Rectal smooth muscle tissue (tissue), 1 donor: ENCODE results near the gene RBBP6.
"Not testable (repeated sequence)": the region's sequence is repeated elsewhere in the genome, so short reads cannot be mapped to it uniquely, and the experiment has no call there.

Source experiments
- H3K27ac ChIP-seq: one replicate; pipeline ENCODE4 v1.7.0; 2013; ENCODE audit warnings: low read depth, low read length, inconsistent platforms
- H3K27me3 ChIP-seq: one replicate; pipeline ENCODE4 v1.7.0; 2013; ENCODE audit warnings: low read length; ENCODE audit not compliant: control insufficient read depth, insufficient read depth
- H3K36me3 ChIP-seq: one replicate; pipeline ENCODE4 v1.7.0; 2013; ENCODE audit warnings: low read length; ENCODE audit not compliant: control insufficient read depth, insufficient read depth
- H3K4me1 ChIP-seq: one replicate; pipeline ENCODE4 v1.7.0; 2013; ENCODE audit warnings: low read length; ENCODE audit not compliant: control insufficient read depth, insufficient read depth
- H3K4me3 ChIP-seq: one replicate; pipeline ENCODE4 v1.7.0; 2013; ENCODE audit warnings: low read length
- H3K9ac ChIP-seq: one replicate; pipeline ENCODE4 v1.7.0; 2013; ENCODE audit warnings: low read length

RBBP6 gene

DNA sequence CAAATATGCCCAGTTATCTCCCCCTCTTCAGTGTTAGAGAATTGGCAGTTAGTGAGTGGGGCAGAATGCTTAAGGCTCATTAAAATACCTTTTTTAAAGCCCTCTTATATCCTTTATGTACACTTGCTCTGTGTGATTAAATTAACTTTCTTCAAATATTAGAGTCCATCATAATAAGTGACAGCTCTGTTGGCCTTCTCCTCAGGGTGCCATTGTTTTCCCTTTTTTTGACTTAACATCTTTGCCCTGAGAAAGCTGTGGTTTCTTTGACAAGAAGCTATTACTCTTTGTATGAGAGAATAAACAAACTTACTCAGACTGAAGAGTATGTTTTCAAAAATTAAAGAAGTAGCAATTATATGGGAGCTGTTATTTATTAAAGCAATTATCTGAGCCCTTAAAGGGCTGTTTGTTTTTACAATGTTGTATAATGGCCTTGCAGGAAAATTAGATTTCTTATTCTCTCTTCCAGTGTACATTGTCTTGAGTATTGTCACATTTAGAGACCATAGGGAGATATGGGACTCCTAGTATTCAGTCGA is 13.4 kb downstream of the RBBP6 start:
- no peak overlapping the region for H3K4me3 ChIP-seq
- no peaks in the 10 kb centered on the region for H3K27me3 ChIP-seq
- no peak overlapping the region for H3K27ac ChIP-seq
- H3K36me3 ChIP-seq, result peaks cover 8% of the 10 kb centered on the region
- no peak overlapping the region for H3K9ac ChIP-seq
- peaks cover 3% of the 10 kb centered on the region for H3K4me1 ChIP-seq

DNA sequence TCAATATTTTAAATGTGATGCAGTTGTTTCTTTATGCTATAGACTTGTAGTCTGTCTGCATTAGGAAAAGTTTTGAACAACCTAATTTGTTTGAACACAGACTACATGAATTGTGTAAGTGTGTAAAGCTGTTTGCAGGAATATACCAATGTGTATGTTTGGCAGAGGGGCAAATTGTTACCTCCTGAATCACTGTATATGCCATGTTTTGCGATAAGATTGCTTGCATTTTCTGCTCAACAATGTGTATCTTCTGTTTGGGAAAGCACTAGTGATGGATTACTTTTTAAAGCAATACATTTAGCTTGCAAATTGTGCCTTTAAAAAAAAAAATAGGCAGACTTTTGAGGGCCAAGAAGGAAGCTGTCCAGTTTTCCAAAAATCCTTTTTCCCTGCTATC is 14.6 kb downstream of the RBBP6 start:
- peaks cover 2% of the 10 kb centered on the region for H3K4me1 ChIP-seq
- no peak overlapping the region for H3K4me3 ChIP-seq
- H3K9ac ChIP-seq, result no peak overlapping the region
- no peaks in the 10 kb centered on the region for H3K27me3 ChIP-seq
- H3K27ac ChIP-seq, result no peak overlapping the region
- H3K36me3 ChIP-seq, result peaks cover 5% of the 10 kb centered on the region

DNA sequence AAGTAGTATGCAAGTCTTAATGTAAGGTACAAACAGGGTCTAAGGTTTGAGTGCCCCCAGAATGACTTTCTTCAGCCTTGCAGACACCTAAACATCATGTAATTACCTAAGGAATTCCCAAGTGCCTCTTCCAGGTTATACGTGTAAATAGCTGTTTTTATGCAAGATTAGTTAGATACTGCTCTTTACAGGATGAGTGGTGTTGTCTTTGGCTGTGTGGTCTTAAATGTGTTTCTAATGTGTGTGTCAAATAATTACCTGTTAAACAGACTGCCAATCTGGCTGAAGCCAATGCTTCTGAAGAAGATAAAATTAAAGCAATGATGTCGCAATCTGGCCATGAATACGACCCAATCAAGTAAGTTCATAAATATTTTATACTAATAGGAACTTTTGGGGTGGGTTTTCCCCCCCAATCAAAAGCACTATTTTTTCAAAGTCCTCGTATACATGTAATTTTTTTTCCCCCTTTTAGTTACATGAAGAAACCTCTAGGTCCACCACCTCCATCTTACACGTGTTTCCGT is 16.0 kb downstream of the RBBP6 start:
- H3K36me3 ChIP-seq, result peaks cover 6% of the 10 kb centered on the region

GRCh38 chr16:24562811-24563210 is 23.4 kb downstream of the RBBP6 start:
- Histone ChIP-seq H3K36me3 (peaks cover 47% of the 10 kb centered on the region), H3K27me3 (no peaks in the 10 kb centered on the region), H3K4me1 (no peaks in the 10 kb centered on the region), H3K9ac (no peak overlapping the region), H3K4me3 (no peak overlapping the region), H3K27ac (no peak overlapping the region)

More for the DNA sequence above, 16.0 kb downstream of the RBBP6 start:
- H3K27ac ChIP-seq, result no peak overlapping the region
- H3K9ac ChIP-seq, result no peak overlapping the region
- no peaks in the 10 kb centered on the region for H3K27me3 ChIP-seq
- no peaks in the 10 kb centered on the region for H3K4me1 ChIP-seq
- H3K4me3 ChIP-seq, result no peak overlapping the region

GRCh38 chr16:24568392-24568791 is 29.0 kb downstream of the RBBP6 start:
- H3K4me3 ChIP-seq, result no peak overlapping the region
- peaks cover 51% of the 10 kb centered on the region for H3K36me3 ChIP-seq
- no peaks in the 10 kb centered on the region for H3K4me1 ChIP-seq
- no peak overlapping the region for H3K27ac ChIP-seq
- H3K9ac ChIP-seq, result no peak overlapping the region
- H3K27me3 ChIP-seq, result no peaks in the 10 kb centered on the region

GRCh38 chr16:24571096-24571495 is 31.7 kb downstream of the RBBP6 start:
- no peak overlapping the region for H3K27ac ChIP-seq
- H3K27me3 ChIP-seq, result no peaks in the 10 kb centered on the region
- no peaks in the 10 kb centered on the region for H3K4me1 ChIP-seq
- H3K4me3 ChIP-seq, result no peak overlapping the region
- peaks cover 32% of the 10 kb centered on the region for H3K36me3 ChIP-seq
- no peak overlapping the region for H3K9ac ChIP-seq

- H3K27me3 ChIP-seq, result no peaks in the 10 kb centered on the region
- peaks cover 25% of the 10 kb centered on the region for H3K36me3 ChIP-seq
- H3K4me1 ChIP-seq, result no peaks in the 10 kb centered on the region
- H3K4me3 ChIP-seq, result no peak overlapping the region
- no peak overlapping the region for H3K27ac ChIP-seq
- no peak overlapping the region for H3K9ac ChIP-seq
Observed at GRCh38 chr16:24572069-24572468, 32.7 kb downstream of the RBBP6 start.

DNA sequence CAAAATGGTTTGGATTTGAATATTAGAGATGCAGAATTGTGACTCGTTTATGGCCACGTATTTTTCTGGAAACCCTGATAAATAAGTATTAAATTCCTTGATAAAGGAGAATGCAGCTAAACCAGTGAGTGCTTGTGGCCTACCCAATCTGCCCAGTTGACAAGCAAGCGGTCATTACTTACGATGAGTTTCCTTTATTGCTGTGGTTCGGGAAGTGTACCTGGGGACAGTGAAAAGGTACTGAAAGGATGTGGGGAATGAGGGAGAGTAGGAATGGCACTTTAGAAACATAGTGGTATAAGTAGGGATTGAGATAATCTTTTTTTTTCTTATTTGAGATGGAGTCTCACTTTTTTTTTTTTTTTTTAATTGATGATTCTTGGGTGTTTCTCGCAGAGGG is 33.8 kb downstream of the RBBP6 start:
- H3K27ac ChIP-seq, result no peak overlapping the region

GRCh38 chr16:24574515-24575485 is 35.4 kb downstream of the RBBP6 start:
- H3K4me3 ChIP-seq, H3K9ac ChIP-seq, H3K4me1 ChIP-seq, H3K27ac ChIP-seq, H3K27me3 ChIP-seq: not testable (repeated sequence)
- H3K36me3 ChIP-seq, result peaks cover 12% of the 10 kb centered on the region

More for the DNA sequence above, 33.8 kb downstream of the RBBP6 start:
- H3K4me1 ChIP-seq, result no peaks in the 10 kb centered on the region
- H3K4me3 ChIP-seq, result no peak overlapping the region
- no peak overlapping the region for H3K9ac ChIP-seq
- peaks cover 21% of the 10 kb centered on the region for H3K36me3 ChIP-seq
- H3K27me3 ChIP-seq, result no peaks in the 10 kb centered on the region

DNA sequence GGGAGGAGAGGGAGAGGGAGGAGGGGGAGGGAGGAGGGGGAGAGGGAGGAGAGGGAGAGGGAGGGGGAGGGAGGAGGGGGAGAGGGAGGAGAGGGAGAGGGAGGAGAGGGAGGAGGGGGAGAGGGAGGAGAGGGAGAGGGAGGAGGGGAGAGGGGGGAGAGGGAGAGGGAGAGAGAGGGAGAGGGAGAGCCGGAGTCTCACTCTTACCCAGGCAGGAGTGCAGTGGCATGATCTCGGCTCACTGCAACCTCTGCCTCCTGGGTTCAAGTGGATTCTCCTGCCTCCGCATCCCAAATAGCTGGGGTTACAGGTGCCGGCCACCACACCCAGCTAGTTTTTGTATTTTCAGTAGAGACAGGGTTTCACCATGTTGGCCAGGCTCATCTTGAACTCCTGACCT is 36.4 kb downstream of the RBBP6 start:
- not testable (repeated sequence) for H3K9ac ChIP-seq, H3K4me3 ChIP-seq, H3K27ac ChIP-seq, H3K4me1 ChIP-seq, H3K36me3 ChIP-seq, H3K27me3 ChIP-seq

- H3K36me3 ChIP-seq, result no peaks in the 10 kb centered on the region
- no peak overlapping the region for H3K4me3 ChIP-seq
- H3K27ac ChIP-seq, result no peak overlapping the region
- no peaks in the 10 kb centered on the region for H3K4me1 ChIP-seq
- no peak overlapping the region for H3K9ac ChIP-seq
- no peaks in the 10 kb centered on the region for H3K27me3 ChIP-seq
Observed at GRCh38 chr16:24577167-24577566, 37.8 kb downstream of the RBBP6 start.

- Histone ChIP-seq H3K4me1 (no peaks in the 10 kb centered on the region), H3K36me3 (no peaks in the 10 kb centered on the region), H3K4me3 (no peak overlapping the region), H3K9ac (no peak overlapping the region), H3K27me3 (no peaks in the 10 kb centered on the region), H3K27ac (no peak overlapping the region)
Observed at GRCh38 chr16:24580665-24581064, 41.3 kb downstream of the RBBP6 start.
